GM10266 (cell line): Measurements from ENCODE around the gene SLC35B1.
A peak's percentile ranks its signal among the peaks of the same experiment; 100 is the strongest.

Experiments used
- DNase-seq: peaks from one replicate; pipeline ENCODE4 v3.0.0; 2012; ENCODE audit errors: extremely low spot score
- CTCF ChIP-seq: IDR thresholded peaks from 2 replicates; pipeline ENCODE4 v1.5.1; 2012; ENCODE audit warnings: mild to moderate bottlenecking, low read depth; ENCODE audit not compliant: control insufficient read depth, insufficient read depth; ENCODE audit errors: missing control alignments

SLC35B1 gene

GRCh38 chr17:49707246-49707607 is 537 bp downstream of the SLC35B1 start:
- no peak for DNase-seq
- TF ChIP-seq CTCF = no peak

GRCh38 chr17:49705254-49705653 is 2.5 kb downstream of the SLC35B1 start:
- TF ChIP-seq CTCF = no peak
- DNase-seq = no peak

- TF ChIP-seq CTCF = peak; percentile 77
- peak; percentile 24 for DNase-seq
These were observed 4.0 kb downstream of the SLC35B1 start for GRCh38 chr17:49703557-49704277.

- no peak for DNase-seq
- TF ChIP-seq CTCF = no peak
These were observed 6.8 kb downstream of the SLC35B1 start for GRCh38 chr17:49700960-49701359.

GRCh38 chr17:49699966-49700575 is 7.7 kb downstream of the SLC35B1 start:
- DNase-seq = no peak
- no peak for TF ChIP-seq CTCF

- DNase-seq = no peak
- no peak for TF ChIP-seq CTCF
These were observed 9.8 kb downstream of the SLC35B1 start for GRCh38 chr17:49698005-49698404.

GRCh38 chr17:49696233-49696761 is 11.5 kb downstream of the SLC35B1 start:
- peak; percentile 15 for TF ChIP-seq CTCF
- peak; percentile 71 for DNase-seq
